GM18498 (cell line): ENCODE measurements around the gene RNF183.

Experiments
- ATAC-seq: cut with Tn5 transposase; IDR thresholded peaks from one replicate; pipeline ENCODE4 v1.9.1; 2021; ENCODE audit warnings: mild to moderate bottlenecking, moderate library complexity; ENCODE audit not compliant: unreplicated experiment

RNF183 gene

DNA sequence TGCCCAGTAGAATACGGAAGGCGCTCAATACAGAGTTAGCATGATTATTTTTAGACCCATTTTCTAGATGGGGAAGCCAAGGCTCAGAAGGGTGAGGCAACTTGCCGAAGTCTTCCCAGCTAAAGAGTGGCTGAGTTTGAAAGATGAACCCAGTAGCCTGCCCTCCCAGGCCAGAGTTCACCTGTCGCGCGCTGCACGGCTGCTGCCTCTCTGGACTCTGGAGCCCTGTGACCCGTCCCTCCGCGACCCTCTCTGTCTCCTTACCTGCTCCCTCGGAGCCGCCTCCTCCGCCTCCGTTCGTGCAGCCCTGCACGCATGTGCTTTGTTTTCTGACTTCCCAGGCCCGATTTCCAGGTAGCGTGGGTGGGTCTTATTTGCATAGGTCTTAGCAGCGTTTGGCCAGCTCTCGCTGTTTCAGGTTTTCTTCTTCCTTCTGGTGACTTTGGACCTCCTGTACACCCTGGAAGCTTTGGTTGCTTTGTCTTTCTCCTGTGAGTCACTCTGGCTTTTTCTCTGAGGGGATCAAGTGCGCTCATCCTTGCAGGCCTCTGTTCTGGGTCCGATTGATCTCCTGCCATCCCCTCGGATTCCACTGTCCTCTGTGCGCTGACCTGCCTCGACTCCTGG lies at the start of gene RNF183:
RNF183 (minus strand) TSS at position 585 of the 627 bp plus-strand sequence. CDS start 5,192 bp downstream, outside the sequence.
- ATAC-seq: no peak

GRCh38 chr9:113352411-113352810 lies 49.2 kb upstream of the RNF183 start:
- no peak for ATAC-seq

GRCh38 chr9:113352006-113352405 lies 48.8 kb upstream of the RNF183 start:
- ATAC-seq: no peak

GRCh38 chr9:113350937-113351336 lies 47.8 kb upstream of the RNF183 start:
- no peak for ATAC-seq

GRCh38 chr9:113350107-113350661 lies 47.0 kb upstream of the RNF183 start:
- ATAC-seq: no peak

- ATAC-seq: peak; percentile 54
Measured at GRCh38 chr9:113349445-113350094, 46.4 kb upstream of the RNF183 start, which contains the start of gene BSPRY. Gene BSPRY, plus strand, starts transcription at chr9:113349541. Its CDS starts 39 bp downstream, at chr9:113349580.

DNA sequence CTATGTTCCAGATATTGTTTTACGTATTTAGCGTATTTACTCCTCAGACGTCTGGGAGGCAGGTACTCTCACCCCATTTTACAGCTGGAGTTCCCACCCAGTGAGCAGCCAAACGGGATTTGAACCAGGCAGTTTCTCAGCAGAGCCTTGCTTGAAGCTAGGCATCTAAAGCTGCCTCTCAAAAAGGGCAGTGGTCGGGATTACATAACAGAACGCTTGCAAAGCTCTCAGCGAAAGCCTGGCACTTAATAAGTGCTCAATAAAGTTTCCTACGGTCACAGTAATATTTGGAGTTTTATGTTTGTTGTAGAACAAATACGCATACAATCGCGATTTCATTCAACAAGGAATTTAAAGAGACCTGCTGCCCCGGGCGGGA lies 45.9 kb upstream of the RNF183 start:
- ATAC-seq: no peak

DNA sequence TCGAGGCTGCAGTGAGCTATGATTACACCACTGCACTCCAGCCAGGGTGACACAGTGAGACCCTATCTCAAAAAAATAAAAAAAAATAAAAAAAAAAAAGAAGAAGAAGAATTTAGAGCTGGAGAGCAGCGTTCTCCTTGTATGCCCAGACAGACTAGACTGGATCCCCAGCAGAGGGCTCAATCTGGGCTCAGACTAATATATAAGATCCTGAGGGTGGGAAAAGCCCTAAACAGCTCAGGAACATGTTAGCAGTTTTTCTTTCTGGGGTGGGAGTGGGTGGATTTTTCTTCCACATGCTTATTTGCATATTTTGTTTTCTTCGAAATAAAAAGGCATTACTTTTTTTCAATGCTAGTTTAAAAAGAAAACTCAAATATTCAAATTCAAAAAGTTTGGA lies 45.3 kb upstream of the RNF183 start:
- no peak for ATAC-seq

- no peak for ATAC-seq
Measured at GRCh38 chr9:113345671-113346070, 42.5 kb upstream of the RNF183 start.

GRCh38 chr9:113345190-113345589 lies 42.0 kb upstream of the RNF183 start:
- no peak for ATAC-seq

GRCh38 chr9:113343732-113344231 lies 40.6 kb upstream of the RNF183 start:
- ATAC-seq: no peak

GRCh38 chr9:113341712-113342410 lies 38.7 kb upstream of the RNF183 start:
- ATAC-seq: no peak

DNA sequence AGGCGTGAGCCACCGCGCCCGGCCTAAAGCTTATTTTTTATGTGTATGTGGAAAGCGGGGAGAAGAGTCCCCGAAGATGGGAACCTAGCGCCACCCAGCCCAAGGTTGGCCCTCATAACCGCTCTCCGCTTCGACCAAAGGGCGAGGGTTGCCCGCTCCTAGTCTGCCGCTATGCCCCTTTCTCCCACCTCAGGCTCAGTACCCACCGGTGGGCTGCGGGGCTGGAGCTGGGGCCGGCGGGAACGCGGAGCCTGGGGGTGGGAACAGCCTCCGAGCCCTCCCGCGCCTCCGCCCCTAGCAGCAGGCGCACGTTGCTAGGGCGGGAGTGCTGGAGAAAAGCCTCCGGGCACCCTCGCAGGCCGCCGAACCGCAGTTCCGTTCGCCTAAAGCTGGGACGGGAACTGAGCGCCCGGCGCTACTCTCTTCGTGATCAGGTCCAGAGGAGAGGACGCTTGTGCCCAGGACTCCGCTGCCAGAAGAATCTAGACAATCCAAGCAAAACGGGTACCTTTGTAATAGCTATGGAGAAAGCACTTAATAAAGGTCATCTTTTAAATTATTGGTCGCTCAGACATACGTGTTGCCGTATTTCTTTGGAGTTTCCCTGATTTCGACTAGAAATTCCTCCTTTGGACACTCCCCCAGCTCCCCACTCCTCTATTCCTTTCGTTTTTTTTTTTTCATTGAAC lies 37.0 kb upstream of the RNF183 start, which contains the start of gene WDR31:
WDR31 (minus strand) TSS at position 265 of the 689 bp plus-strand sequence. CDS start 8,253 bp downstream, outside the sequence.
- ATAC-seq: peak; percentile 98

DNA sequence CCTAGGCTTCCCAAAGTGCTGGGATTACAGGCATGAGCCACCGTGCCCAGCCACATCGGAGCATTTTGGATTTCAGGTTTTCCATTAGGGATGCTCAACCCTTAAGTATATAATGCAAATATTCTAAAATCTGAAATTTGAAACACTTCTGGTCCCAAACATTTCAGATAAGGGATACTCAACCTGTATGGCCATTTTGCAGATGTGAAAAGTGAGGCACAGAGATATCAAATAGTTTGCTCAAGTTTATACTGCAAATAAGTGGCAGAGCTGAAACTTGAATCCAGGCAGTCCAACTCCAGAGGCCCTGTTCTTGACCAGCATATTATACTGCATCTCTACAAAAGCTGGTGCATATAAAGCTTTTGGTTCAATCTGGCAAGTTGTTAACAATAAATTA lies 34.5 kb upstream of the RNF183 start:
- ATAC-seq: no peak

- ATAC-seq: no peak
Measured at GRCh38 chr9:113331780-113332179, 28.6 kb upstream of the RNF183 start.

GRCh38 chr9:113328045-113328782 lies 25.0 kb upstream of the RNF183 start:
- no peak for ATAC-seq

- ATAC-seq: no peak
Measured at GRCh38 chr9:113326230-113326629, 23.1 kb upstream of the RNF183 start.

DNA sequence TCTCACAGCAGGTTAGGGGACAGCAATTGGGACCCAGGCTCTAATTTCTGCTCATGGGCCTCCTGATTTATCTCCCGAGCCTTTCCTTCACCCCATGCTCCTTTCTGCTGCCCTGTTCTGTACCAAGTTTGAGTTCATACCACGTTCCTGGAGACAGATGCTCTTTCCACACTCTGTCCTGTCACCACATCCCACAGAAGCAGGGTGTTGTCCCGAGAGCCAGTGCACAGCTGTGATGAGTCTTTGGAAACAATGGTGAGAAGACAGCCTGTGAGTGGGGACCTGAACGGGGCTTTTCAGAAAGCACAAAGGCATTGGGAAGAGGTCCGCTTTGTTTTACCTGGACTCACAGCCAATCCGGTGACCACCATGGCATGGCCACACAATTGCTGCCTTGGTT lies 19.5 kb upstream of the RNF183 start:
- ATAC-seq: no peak

- ATAC-seq: no peak
Measured at GRCh38 chr9:113320051-113320450, 16.9 kb upstream of the RNF183 start.

- no peak for ATAC-seq
Measured at GRCh38 chr9:113319054-113319453, 15.9 kb upstream of the RNF183 start.
